ENCODE data around the gene TCHP. TPM values are rescaled to one million over a fixed set of nuclear protein-coding genes. Genes with fewer than 3 reads are reported as not detected.

TCHP gene
- total RNA-seq, 1 experiment from 2014 or later, result 13.3 TPM

- H2BK15ac ChIP-seq (ENCODE audit: low read depth, low read length), result no peak overlapping the region
- no peak overlapping the region for H4K8ac ChIP-seq (replicated peaks; ENCODE audit: insufficient read length, low read depth, low read length)
- Mint-ChIP-seq H3K4me3 (no peak overlapping the region), H3K36me3 (ENCODE audit: insufficient read depth in 1 of 3, low read depth in 3 of 3) (peaks cover 17 to 57% (median 49%) of the 10 kb centered on the region in 3 experiments; a peak in 6 of 7 replicates), H3K27me3 (ENCODE audit: low read depth) (peaks cover 68% of the 10 kb centered on the region), H3K9me3 (no peaks in the 10 kb centered on the region), H3K4me1 (peaks cover 16% of the 10 kb centered on the region in 2 experiments), H3K27ac (no peak overlapping the region)
- H2BK12ac ChIP-seq (ENCODE audit: insufficient read length, low read depth, low read length), result no peak overlapping the region
- H2AK5ac ChIP-seq (ENCODE audit: insufficient read length, low read length), result no peak overlapping the region
- no peak overlapping the region for H3K23ac ChIP-seq (ENCODE audit: insufficient read length, low read depth, low read length)
- peaks cover 34% of the 10 kb centered on the region for H3K27me3 ChIP-seq (ENCODE audit: insufficient read depth, low read length)
- H4K20me1 ChIP-seq (ENCODE audit: control insufficient read depth, insufficient read depth, insufficient read length), result no peaks in the 10 kb centered on the region
- no peak overlapping the region for H3K27ac ChIP-seq (ENCODE audit: insufficient read length, low read depth, low read length)
- WGBS (ENCODE audit: extremely low coverage, insufficient read length, low lambda C conversion rate), result no CpG with 5 or more reads among the region's 10 CpGs
- no peaks in the 10 kb centered on the region for H3K79me2 ChIP-seq (ENCODE audit: insufficient read depth, low read length)
- no peak overlapping the region for H2BK5ac ChIP-seq (ENCODE audit: insufficient read length, low read length)
- no peaks in the 10 kb centered on the region for H3K79me1 ChIP-seq (ENCODE audit: insufficient read depth, low read depth, low read length, poor library complexity, severe bottlenecking)
- no peaks in the 10 kb centered on the region for H3K4me1 ChIP-seq (ENCODE audit: insufficient read depth, low read length)
- DNase-seq, result no peak
- no peak overlapping the region for H3K9ac ChIP-seq (ENCODE audit: extremely low read depth, insufficient read length, low read length)
- no peak overlapping the region for H4K5ac ChIP-seq (ENCODE audit: insufficient read length, low read depth, low read length)
- no peak overlapping the region for H2BK120ac ChIP-seq (ENCODE audit: low read depth, low read length, poor library complexity, severe bottlenecking)
- no peak overlapping the region for H2AFZ ChIP-seq (ENCODE audit: low read length)
- H3K23me2 ChIP-seq (ENCODE audit: insufficient read length, low read depth, low read length, poor library complexity, severe bottlenecking), result peaks cover 6% of the 10 kb centered on the region
- no peak overlapping the region for H3K56ac ChIP-seq (ENCODE audit: insufficient read length, low read depth, low read length)
- H3K4me2 ChIP-seq (ENCODE audit: insufficient read depth, insufficient read length, low read length), result no peak overlapping the region
- H4K91ac ChIP-seq (ENCODE audit: insufficient read length, low read depth, low read length), result no peak overlapping the region
- H3K4ac ChIP-seq (ENCODE audit: low read depth, low read length), result no peak overlapping the region
- no peak overlapping the region for H3K14ac ChIP-seq (ENCODE audit: insufficient read depth, low read length)
- no peak overlapping the region for H3T11ph ChIP-seq (ENCODE audit: low read length)
- H3K18ac ChIP-seq (ENCODE audit: insufficient read length, low read depth, low read length), result no peak overlapping the region
- H3K9me3 ChIP-seq (ENCODE audit: control insufficient read depth, low read depth, low read length), result no peaks in the 10 kb centered on the region
- no peak for TF ChIP-seq CTCF (conservative IDR thresholded peaks at IDR 0.05)
- H2BK20ac ChIP-seq (ENCODE audit: low read depth, low read length, poor library complexity, severe bottlenecking), result no peak overlapping the region
Measured at GRCh38 chr12:109905301-109905700, 5.2 kb downstream of the TCHP start.

Data from H9 (cell line).